Spleen (tissue), 11 donors: ENCODE results near the gene BTD. TPM values are rescaled to one million over a fixed set of nuclear protein-coding genes. Genes with fewer than 3 reads are reported as not detected.

Experiments used
- DNase-seq: peaks from one replicate; pipeline ENCODE4 v3.0.0-alpha.2; 2020
- H3K27ac ChIP-seq, 8 donors: fragments of 200-600 bp; sonication (generic) in 7 of 8; 1 replicate in 4 of 8; 2 replicates in 4 of 8; pipeline versions ENCODE4 v1.5.0 to v1.8.0; 2016 to 2021; ENCODE audit warnings: inconsistent platforms in 4 of 8, mild to moderate bottlenecking in 4 of 8, moderate library complexity in 1 of 8
- H3K27me3 ChIP-seq, 7 donors: fragments of 200-600 bp; sonication (generic) in 6 of 7; replicated peaks in 1 of 7; 1 replicate in 4 of 7; 2 replicates in 3 of 7; pipeline versions ENCODE4 v1.5.0 to v1.8.0; 2016 to 2021; ENCODE audit warnings: inconsistent platforms in 3 of 7, mild to moderate bottlenecking in 1 of 7
- H3K36me3 ChIP-seq, 6 donors: fragments of 200-600 bp; sonication (generic) in 5 of 6; 1 replicate in 4 of 6; 2 replicates in 2 of 6; pipeline versions ENCODE4 v1.5.0 to v1.8.0; 2016 to 2021; ENCODE audit warnings: inconsistent platforms in 2 of 6
- H3K4me1 ChIP-seq, 6 donors: fragments of 200-600 bp; sonication (generic) in 5 of 6; 1 replicate in 3 of 6; 2 replicates in 3 of 6; pipeline versions ENCODE4 v1.5.0 to v1.8.0; 2016 to 2021; ENCODE audit warnings: inconsistent platforms in 3 of 6
- H3K4me3 ChIP-seq, 8 donors: fragments of 200-600 bp; sonication (generic) in 7 of 8; 1 replicate in 4 of 8; 2 replicates in 4 of 8; pipeline versions ENCODE4 v1.5.0 to v1.8.0; 2016 to 2021; ENCODE audit warnings: inconsistent platforms in 4 of 8, mild to moderate bottlenecking in 4 of 8, moderate library complexity in 2 of 8
- H3K9me3 ChIP-seq, 8 donors: fragments of 200-600 bp; sonication (generic) in 7 of 8; 1 replicate in 4 of 8; 2 replicates in 4 of 8; pipeline versions ENCODE4 v1.5.0 to v1.8.0; 2016 to 2021; ENCODE audit warnings: inconsistent platforms in 4 of 8
- POLR2A ChIP-seq, 3 donors: fragments of 450-650 bp; IDR thresholded peaks; one replicate each; pipeline ENCODE4 v1.5.1; 2017; ENCODE audit warnings: antibody characterized with exemption in 3 of 3, mild to moderate bottlenecking in 1 of 3
- POLR2AphosphoS5 ChIP-seq, 3 donors: sonication (generic); formaldehyde crosslinking; IDR thresholded peaks; one replicate each; pipeline ENCODE4 v1.5.1; 2017; ENCODE audit warnings: antibody characterized with exemption in 3 of 3
- WGBS, 5 donors: extraction: QIAGEN DNeasy Blood & Tissue Kit in 3 of 5; methylation state at CpG; one replicate each; pipeline versions ENCODE4 v1.1.5 to v1.1.7; 2013 to 2018; 5-methylcytosine and 5-hydroxymethylcytosine counted together
- intact Hi-C: fragments of 100-400 bp; cut with DNase I; formaldehyde crosslinking; loops from one replicate; pipeline ENCODE4 v1.15.0; 2023; ENCODE audit warnings: low total_unique reads
- polyA plus RNA-seq, 3 donors: library from polyadenylated mRNA; stranded (reverse); fragments of 200-250 nt; gene quantifications; one replicate each; pipeline ENCODE4 v1.2.1, GENCODE V29; 2013
- total RNA-seq, 7 donors: library from RNA; depleted of rRNA in 3 of 7; stranded (reverse); fragments of >200 nt in 3 of 7; fragmentation: NEBNext Ultra II Directional in 4 of 7; extraction: Animal tissue kit (Norgen Biotek cat#: 25700) in 4 of 7; gene quantifications; one replicate each; pipeline versions ENCODE4 v1.1.0 to v1.2.1, GENCODE V29; 2016 to 2021
- TF ChIP-seq, protein P1 (sequence below), 11 experiments: fragments of 200-600 bp in 7 of 11; fragments of 450-650 bp in 4 of 11; sonication (generic) in 4 of 11; IDR thresholded peaks in 8 of 11; conservative IDR thresholded peaks in 3 of 11; 1 replicate in 7 of 11; 2 replicates in 4 of 11; pipeline versions ENCODE4 v1.4.0 to v1.8.0; 2016 to 2021; ENCODE audit warnings: antibody characterized with exemption in 11 of 11, inconsistent platforms in 4 of 11, mild to moderate bottlenecking in 1 of 11
- donor health status: healthy with polysubstance abuse.
- donor health status: DM: no; HTN: no; CAD: no; lungs with moderate emphysema.
- donor health status: DM: no; HTN: no; CAD: no.
- donor health status: Bipolar disorder and iron deficiency.
- donor health status: healthy.
- donor health status: DM: no; HTN: no; CAD: no.
- donor health status: DM: yes; HTN: yes; CAD: no.

The BTD gene
- total and polyA plus RNA-seq, 10 donors, result 3.9 to 43.7 (median 20.4) TPM

GRCh38 chr3:15563190-15563589 lies 38.4 kb upstream of the BTD start:
- no peaks in the 10 kb centered on the region for H3K9me3 ChIP-seq
- H3K4me1 ChIP-seq, result peaks cover 0 to under 1% (median 0%) of the 10 kb centered on the region in 6 donors
- H3K36me3 ChIP-seq, result peaks cover 0 to 93% (median 76%) of the 10 kb centered on the region in 6 donors
- WGBS, 5 donors, result 87 to 100% (median 88%) methylated on average over 1 of the region's 1 CpG
- no peaks in the 10 kb centered on the region for H3K27me3 ChIP-seq
- no peak overlapping the region for H3K4me3 ChIP-seq
- DNase-seq, result no peak
- TF ChIP-seq POLR2A (IDR thresholded peaks at IDR 0.05) (no peak), POLR2AphosphoS5 (IDR thresholded peaks at IDR 0.05) (no peak)
- TF ChIP-seq, protein P1, sequence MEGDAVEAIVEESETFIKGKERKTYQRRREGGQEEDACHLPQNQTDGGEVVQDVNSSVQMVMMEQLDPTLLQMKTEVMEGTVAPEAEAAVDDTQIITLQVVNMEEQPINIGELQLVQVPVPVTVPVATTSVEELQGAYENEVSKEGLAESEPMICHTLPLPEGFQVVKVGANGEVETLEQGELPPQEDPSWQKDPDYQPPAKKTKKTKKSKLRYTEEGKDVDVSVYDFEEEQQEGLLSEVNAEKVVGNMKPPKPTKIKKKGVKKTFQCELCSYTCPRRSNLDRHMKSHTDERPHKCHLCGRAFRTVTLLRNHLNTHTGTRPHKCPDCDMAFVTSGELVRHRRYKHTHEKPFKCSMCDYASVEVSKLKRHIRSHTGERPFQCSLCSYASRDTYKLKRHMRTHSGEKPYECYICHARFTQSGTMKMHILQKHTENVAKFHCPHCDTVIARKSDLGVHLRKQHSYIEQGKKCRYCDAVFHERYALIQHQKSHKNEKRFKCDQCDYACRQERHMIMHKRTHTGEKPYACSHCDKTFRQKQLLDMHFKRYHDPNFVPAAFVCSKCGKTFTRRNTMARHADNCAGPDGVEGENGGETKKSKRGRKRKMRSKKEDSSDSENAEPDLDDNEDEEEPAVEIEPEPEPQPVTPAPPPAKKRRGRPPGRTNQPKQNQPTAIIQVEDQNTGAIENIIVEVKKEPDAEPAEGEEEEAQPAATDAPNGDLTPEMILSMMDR (IDR thresholded peaks at IDR 0.05 in 8 of 11, conservative IDR thresholded peaks at IDR 0.05 in 3 of 11), result no peak
- intact Hi-C loops, result loop anchor here (10.0 kb wide), 1 partner anchor 358 kb away; the partner anchor contains the start of gene CAPN7
- no peak overlapping the region for H3K27ac ChIP-seq

DNA sequence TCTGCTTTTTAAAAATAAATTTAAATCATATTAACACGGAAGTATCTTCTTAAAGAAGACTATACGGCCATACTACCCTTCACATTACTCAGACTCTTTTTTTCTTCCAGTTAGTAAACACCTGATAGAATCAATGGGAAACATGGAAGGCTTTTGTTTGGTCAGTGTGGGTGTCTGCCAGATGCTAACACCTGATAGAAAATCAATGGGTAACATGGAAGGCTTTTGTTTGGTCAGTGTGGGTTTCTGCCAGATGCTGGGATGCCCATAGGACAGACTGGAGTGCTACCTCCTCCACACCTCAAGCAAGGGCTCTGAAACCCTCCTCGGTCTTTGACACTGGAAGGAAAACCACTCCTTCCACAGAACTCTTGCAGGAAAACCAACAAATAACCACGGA lies 29.4 kb upstream of the BTD start:
- peaks cover 2 to 90% (median 55%) of the 10 kb centered on the region in 6 donors for H3K36me3 ChIP-seq
- TF ChIP-seq POLR2AphosphoS5 (IDR thresholded peaks at IDR 0.05), result no peak
- TF ChIP-seq POLR2A (IDR thresholded peaks at IDR 0.05), result no peak
- TF ChIP-seq, protein P1 (IDR thresholded peaks at IDR 0.05 in 8 of 11, conservative IDR thresholded peaks at IDR 0.05 in 3 of 11), result no peak
- no peak for DNase-seq
- 70 to 86% (median 78%) methylated on average over 4 of the region's 4 CpGs for WGBS, 5 donors
- no peaks in the 10 kb centered on the region for H3K9me3 ChIP-seq
- peaks cover 0 to 11% (median 7%) of the 10 kb centered on the region in 6 donors for H3K4me1 ChIP-seq
- intact Hi-C loops, result loop anchor here (10.0 kb wide), 1 partner anchor 337 kb away; no protein-coding TSS in a partner anchor
- H3K4me3 ChIP-seq, result no peak overlapping the region
- H3K27ac ChIP-seq, result no peak overlapping the region
- no peaks in the 10 kb centered on the region for H3K27me3 ChIP-seq

GRCh38 chr3:15575446-15575845 lies 26.1 kb upstream of the BTD start:
- Histone ChIP-seq H3K4me1 (peaks cover 0 to 22% (median 7%) of the 10 kb centered on the region in 6 donors), H3K36me3 (peaks cover 2 to 90% (median 48%) of the 10 kb centered on the region in 6 donors), H3K27ac (no peak overlapping the region), H3K27me3 (no peaks in the 10 kb centered on the region), H3K9me3 (no peaks in the 10 kb centered on the region), H3K4me3 (no peak overlapping the region)
- TF ChIP-seq, protein P1 (IDR thresholded peaks at IDR 0.05 in 8 of 11, conservative IDR thresholded peaks at IDR 0.05 in 3 of 11), result no peak
- TF ChIP-seq POLR2A (IDR thresholded peaks at IDR 0.05) (no peak), POLR2AphosphoS5 (IDR thresholded peaks at IDR 0.05) (no peak)
- 91 to 95% (median 93%) methylated on average over 5 of the region's 5 CpGs for WGBS, 5 donors
- DNase-seq, result no peak
- intact Hi-C loops, result loop anchor here (10.0 kb wide), 1 partner anchor 341 kb away; no protein-coding TSS in a partner anchor

GRCh38 chr3:15576475-15576874 lies 25.1 kb upstream of the BTD start:
- Histone ChIP-seq H3K27ac (no peak overlapping the region), H3K4me1 (peaks cover 0 to 22% (median 7%) of the 10 kb centered on the region in 6 donors), H3K36me3 (peaks cover 2 to 90% (median 49%) of the 10 kb centered on the region in 6 donors), H3K27me3 (no peaks in the 10 kb centered on the region), H3K9me3 (no peaks in the 10 kb centered on the region), H3K4me3 (no peak overlapping the region)
- DNase-seq, result no peak
- WGBS, 5 donors, result 59 to 77% (median 74%) methylated on average over 3 of the region's 3 CpGs
- TF ChIP-seq POLR2AphosphoS5 (IDR thresholded peaks at IDR 0.05) (no peak), POLR2A (IDR thresholded peaks at IDR 0.05) (no peak)
- TF ChIP-seq, protein P1 (IDR thresholded peaks at IDR 0.05 in 8 of 11, conservative IDR thresholded peaks at IDR 0.05 in 3 of 11), result no peak
- intact Hi-C loops, result loop anchor here (10.0 kb wide), 1 partner anchor 342 kb away; no protein-coding TSS in a partner anchor
